Fibroblast of villous mesenchyme (primary cell): ENCODE measurements around the gene DMPK. TPM values are rescaled to one million over a fixed set of nuclear protein-coding genes. Genes with fewer than 3 reads are reported as not detected.

ENCODE experiments used
- DNase-seq: peaks from one replicate; pipeline ENCODE4 v3.0.0-alpha.2; 2010; ENCODE audit warnings: low read depth
- H3K4me3 ChIP-seq: 2 replicates; pipeline ENCODE4 v1.5.1; 2011; ENCODE audit warnings: low read depth, mild to moderate bottlenecking, low read length
- CTCF ChIP-seq: IDR thresholded peaks from 2 replicates; pipeline ENCODE4 v1.5.1; 2012; ENCODE audit warnings: low read depth, mild to moderate bottlenecking, low read length; ENCODE audit not compliant: insufficient read depth
- total RNA-seq: library from RNA; depleted of rRNA; stranded (reverse); fragments of >200 nt; gene quantifications from 2 replicates; pipeline ENCODE4 v1.2.3, GENCODE V29; 2012

DMPK gene
- total RNA-seq, 1 donor = 53.1 TPM

- DNase-seq = no peak
- H3K4me3 ChIP-seq = no peak overlapping the region
- no peak for TF ChIP-seq CTCF
These were observed 3.7 kb upstream of the DMPK start for GRCh38 chr19:45785781-45786532.

- no peak overlapping the region for H3K4me3 ChIP-seq
- no peak for DNase-seq
- TF ChIP-seq CTCF = no peak
These were observed 2.8 kb upstream of the DMPK start for GRCh38 chr19:45785097-45785496.

- H3K4me3 ChIP-seq = no peak overlapping the region
- DNase-seq = no peak
- TF ChIP-seq CTCF = no peak
These were observed 1.8 kb upstream of the DMPK start for GRCh38 chr19:45784096-45784495.

GRCh38 chr19:45782820-45783785 lies 813 bp upstream of the DMPK start:
- TF ChIP-seq CTCF = no peak
- peak overlapping the region; percentile 71 for H3K4me3 ChIP-seq
- peak; percentile 86 for DNase-seq

- H3K4me3 ChIP-seq = peak overlapping the region; percentile 71
- TF ChIP-seq CTCF = no peak
- peak; percentile 21 for DNase-seq
These were observed 802 bp downstream of the DMPK start for GRCh38 chr19:45781214-45782161.
